H1 (cell line): ENCODE results near the gene AGT. TPM values are rescaled to one million over a fixed set of nuclear protein-coding genes. Genes with fewer than 3 reads are reported as not detected.

Source experiments
- CTCF ChIA-PET: fragments of 300-600 bp; sonication (Branson Sonifier 250); formaldehyde crosslinking; loops from one replicate; lab custom pipeline; 2021; ENCODE audit not compliant: partially characterized antibody; lab: Charles Lee
- POLR2A ChIA-PET: fragments of 300-600 bp; sonication (Branson Sonifier 250); formaldehyde crosslinking; loops from one replicate; lab custom pipeline; 2021; ENCODE audit warnings: inconsistent platforms; ENCODE audit not compliant: partially characterized antibody; lab: Charles Lee
- DNase-seq, 2 experiments: peaks; one replicate each; pipeline versions ENCODE4 v3.0.0 to v3.0.0-alpha.2; 2010 to 2022; ENCODE audit warnings: low spot score in 2 of 2, low read depth in 1 of 2, mixed read lengths in 1 of 2
- FAIRE-seq: peaks from 2 replicates; lab custom pipeline; 2011; peaks lifted over from hg19 to GRCh38; lab: Jason Lieb, UNC
- H2AFZ ChIP-seq: 2 replicates; pipeline ENCODE4 v1.8.1; 2012; ENCODE audit warnings: low read length, inconsistent platforms
- H2AK5ac ChIP-seq: 2 replicates; pipeline ENCODE4 v1.6.1; 2013; ENCODE audit warnings: low read depth, low read length
- H2BK120ac ChIP-seq: replicated peaks from 2 replicates; pipeline ENCODE3; 2013; ENCODE audit warnings: low read depth, low read length, inconsistent platforms
- H2BK12ac ChIP-seq: 2 replicates; pipeline ENCODE4 v1.6.1; 2013; ENCODE audit warnings: low read depth, low read length
- H2BK15ac ChIP-seq: 2 replicates; pipeline ENCODE4 v1.6.1; 2013; ENCODE audit warnings: low read length
- H2BK20ac ChIP-seq: 2 replicates; pipeline ENCODE4 v1.6.1; 2013; ENCODE audit warnings: low read length
- H2BK5ac ChIP-seq: 2 replicates; pipeline ENCODE4 v1.6.1; 2013; ENCODE audit warnings: low read depth, low read length
- H3K14ac ChIP-seq: 2 replicates; pipeline ENCODE4 v1.6.1; 2013; ENCODE audit warnings: inconsistent platforms; ENCODE audit not compliant: insufficient read length
- H3K18ac ChIP-seq: 2 replicates; pipeline ENCODE4 v1.6.1; 2013; ENCODE audit warnings: low read length; ENCODE audit errors: extremely low read depth
- H3K23ac ChIP-seq: 2 replicates; pipeline ENCODE4 v1.6.1; 2013; ENCODE audit warnings: inconsistent platforms; ENCODE audit not compliant: insufficient read length
- H3K23me2 ChIP-seq: 2 replicates; pipeline ENCODE4 v1.6.1; 2013; ENCODE audit warnings: low read depth, low read length
- H3K27ac ChIP-seq: 2 replicates; pipeline ENCODE4 v1.6.1; 2011; ENCODE audit warnings: low read depth, low read length, inconsistent platforms
- H3K27me3 ChIP-seq, 4 experiments: replicated peaks in 1 of 4; 1 replicate in 1 of 4; 2 replicates in 3 of 4; pipeline versions ENCODE4 v1.6.1 to v1.8.1; 2011 to 2013; ENCODE audit warnings: low read length in 3 of 4, mild to moderate bottlenecking in 3 of 4, inconsistent platforms in 2 of 4, mixed read lengths in 2 of 4, moderate library complexity in 1 of 4; ENCODE audit not compliant: control insufficient read depth in 3 of 4, insufficient read depth in 3 of 4; ENCODE audit errors: extremely low read depth in 1 of 4
- H3K36me3 ChIP-seq, 4 experiments: 2 replicates each; pipeline versions ENCODE4 v1.6.1 to v1.8.1; 2011 to 2013; ENCODE audit warnings: mild to moderate bottlenecking in 4 of 4, low read length in 3 of 4, moderate library complexity in 2 of 4, control low read depth in 1 of 4, inconsistent platforms in 1 of 4; ENCODE audit not compliant: insufficient read depth in 4 of 4, control insufficient read depth in 2 of 4
- H3K4ac ChIP-seq: replicated peaks from 2 replicates; pipeline ENCODE3; 2013; ENCODE audit warnings: low read length, low read depth, mixed read lengths, inconsistent platforms; ENCODE audit not compliant: insufficient read length
- H3K4me1 ChIP-seq, 4 experiments: replicated peaks in 1 of 4; 1 replicate in 1 of 4; 2 replicates in 3 of 4; pipeline versions ENCODE4 v1.6.1 to v1.8.1; 2011 to 2013; ENCODE audit warnings: low read length in 3 of 4, inconsistent platforms in 2 of 4, mixed read lengths in 1 of 4; ENCODE audit not compliant: insufficient read depth in 4 of 4, control insufficient read depth in 3 of 4
- H3K4me2 ChIP-seq, 2 experiments: 2 replicates each; pipeline versions ENCODE4 v1.6.1 to v1.8.1; 2011 to 2013; ENCODE audit warnings: low read depth in 2 of 2, low read length in 2 of 2, control low read depth in 1 of 2, inconsistent platforms in 1 of 2, mild to moderate bottlenecking in 1 of 2; ENCODE audit not compliant: insufficient read depth in 1 of 2
- H3K4me3 ChIP-seq, 4 experiments: fragments of 200-600, 300-600 bp in 1 of 4; sonication (generic), shearing (Covaris generic), sonication (Bioruptor Twin) in 1 of 4; 2 replicates each; pipeline versions ENCODE4 v1.5.1 to v1.8.1; 2011 to 2016; ENCODE audit warnings: low read length in 4 of 4, low read depth in 3 of 4, control low read depth in 2 of 4, inconsistent platforms in 2 of 4, mild to moderate bottlenecking in 2 of 4, mixed read lengths in 1 of 4, moderate library complexity in 1 of 4; ENCODE audit not compliant: insufficient read depth in 2 of 4; ENCODE audit errors: extremely low read depth in 1 of 4
- H3K56ac ChIP-seq: replicated peaks from 2 replicates; pipeline ENCODE3; 2013; ENCODE audit warnings: low read depth, mild to moderate bottlenecking, mixed read lengths, low read length, inconsistent platforms; ENCODE audit not compliant: insufficient read length
- H3K79me1 ChIP-seq: 2 replicates; pipeline ENCODE4 v1.6.1; 2013; ENCODE audit warnings: low read depth, low read length, control low read depth
- H3K79me2 ChIP-seq, 2 experiments: 2 replicates each; pipeline versions ENCODE4 v1.6.1 to v1.8.1; 2012 to 2013; ENCODE audit warnings: low read length in 2 of 2, mild to moderate bottlenecking in 2 of 2, inconsistent platforms in 1 of 2; ENCODE audit not compliant: insufficient read depth in 2 of 2, control insufficient read depth in 1 of 2
- H3K9ac ChIP-seq, 4 experiments: replicated peaks in 1 of 4; 1 replicate in 1 of 4; 2 replicates in 3 of 4; pipeline versions ENCODE4 v1.6.1 to v1.8.1; 2011 to 2013; ENCODE audit warnings: low read depth in 3 of 4, low read length in 3 of 4, control low read depth in 2 of 4, mild to moderate bottlenecking in 2 of 4, moderate library complexity in 2 of 4, inconsistent platforms in 1 of 4; ENCODE audit errors: extremely low read depth in 1 of 4
- H3K9me3 ChIP-seq, 2 experiments: 2 replicates each; pipeline versions ENCODE4 v1.6.1 to v1.8.1; 2012 to 2013; ENCODE audit warnings: mild to moderate bottlenecking in 2 of 2, moderate library complexity in 2 of 2, control low read depth in 1 of 2, inconsistent platforms in 1 of 2, low read depth in 1 of 2, low read length in 1 of 2, mixed read lengths in 1 of 2; ENCODE audit not compliant: insufficient read depth in 2 of 2
- H4K20me1 ChIP-seq, 2 experiments: replicated peaks in 1 of 2; 2 replicates each; pipeline versions ENCODE3 to v1.8.1; 2011 to 2013; ENCODE audit warnings: inconsistent platforms in 2 of 2, low read length in 2 of 2, mild to moderate bottlenecking in 1 of 2; ENCODE audit not compliant: insufficient read depth in 2 of 2, control insufficient read depth in 1 of 2
- H4K5ac ChIP-seq: 2 replicates; pipeline ENCODE4 v1.6.1; 2013; ENCODE audit warnings: low read length, low read depth, mixed read lengths, inconsistent platforms; ENCODE audit not compliant: insufficient read length
- H4K8ac ChIP-seq: 2 replicates; pipeline ENCODE4 v1.8.0; 2013; ENCODE audit warnings: mild to moderate bottlenecking, moderate library complexity, low read length, inconsistent platforms; ENCODE audit not compliant: insufficient read depth; ENCODE audit errors: extremely low read depth
- H4K91ac ChIP-seq: replicated peaks from 2 replicates; pipeline ENCODE3; 2013; ENCODE audit warnings: low read length, mixed read lengths, inconsistent platforms; ENCODE audit not compliant: insufficient read length
- BCL11A ChIP-seq, 2 experiments: IDR thresholded peaks; one replicate each; pipeline ENCODE4 v1.6.1; 2011; ENCODE audit warnings: low read depth in 2 of 2, low read length in 2 of 2, mild to moderate bottlenecking in 2 of 2
- CBX5 ChIP-seq: fragments of 300-800, 300-1000 bp; sonication (generic); IDR thresholded peaks from 2 replicates; pipeline ENCODE4 v1.7.1; 2016; ENCODE audit warnings: antibody characterized with exemption, low read length, low read depth
- CHD2 ChIP-seq: IDR thresholded peaks from 2 replicates; pipeline ENCODE4 v1.6.1; 2012; ENCODE audit warnings: low read length, improper control_type of control experiment
- FOSL1 ChIP-seq: IDR thresholded peaks from 2 replicates; pipeline ENCODE4 v1.6.1; 2011; ENCODE audit warnings: mild to moderate bottlenecking, low read depth, low read length, moderate library complexity; ENCODE audit not compliant: insufficient read depth
- MAFK ChIP-seq: IDR thresholded peaks from 2 replicates; pipeline ENCODE4 v1.6.1; 2012; ENCODE audit warnings: low read depth, mild to moderate bottlenecking, improper control_type of control experiment, low read length
- PHF8 ChIP-seq: fragments of 200-600 bp; sonication (generic); conservative IDR thresholded peaks from 2 replicates; pipeline ENCODE4 v1.7.1; 2012; ENCODE audit warnings: low read depth, mild to moderate bottlenecking, inconsistent platforms, low read length, moderate library complexity
- POLR2A ChIP-seq, 2 experiments: IDR thresholded peaks; 1 replicate in 1 of 2; 2 replicates in 1 of 2; pipeline ENCODE4 v1.6.1; 2011; ENCODE audit warnings: low read depth in 2 of 2, low read length in 2 of 2, mild to moderate bottlenecking in 2 of 2; ENCODE audit errors: control extremely low read depth in 1 of 2
- SUZ12 ChIP-seq: fragments of 200-600 bp; sonication (generic); IDR thresholded peaks from 2 replicates; pipeline ENCODE4 v1.6.1; 2012; ENCODE audit warnings: mild to moderate bottlenecking, inconsistent platforms, low read length, moderate library complexity, mixed read lengths
- TBP ChIP-seq: IDR thresholded peaks from 2 replicates; pipeline ENCODE4 v1.6.1; 2011; ENCODE audit warnings: low read depth, low read length, improper control_type of control experiment
- WGBS, 2 experiments: shearing (Covaris generic) in 1 of 2; methylation state at CpG; one replicate each; pipeline versions ENCODE4 v1.1.6 to v1.1.7; 2013 to 2015; ENCODE audit warnings: low lambda C conversion rate in 2 of 2, mixed read lengths in 2 of 2, inconsistent platforms in 1 of 2, low coverage in 1 of 2, missing lambda C conversion rate in 1 of 2; ENCODE audit not compliant: insufficient replicate concordance in 2 of 2, insufficient coverage in 1 of 2, insufficient read length in 1 of 2; ENCODE audit errors: extremely low coverage in 1 of 2, missing lambda C conversion rate in 1 of 2; 5-methylcytosine and 5-hydroxymethylcytosine counted together
- polyA plus RNA-seq, 7 experiments: library from polyadenylated mRNA; depleted of rRNA in 3 of 7; stranded (reverse) in 5 of 7; unstranded in 2 of 7; fragments of >200 nt in 5 of 7; fragments of 200-250 nt in 2 of 7; gene quantifications; 1 replicate in 5 of 7; 2 replicates in 1 of 7; 4 replicates in 1 of 7; pipeline versions ENCODE4 v1.2.1 to v1.2.3, GENCODE V29; 2011 to 2013; ENCODE audit warnings: missing spikeins in 2 of 7, mixed read lengths in 2 of 7
- total RNA-seq: library from RNA; stranded (reverse); fragmentation: NEBNext Ultra II Directional; extraction: Animal tissue kit (Norgen Biotek cat#: 25700); gene quantifications from 2 replicates; pipeline ENCODE4 v1.2.1, GENCODE V29; 2021

Gene AGT
- total and polyA plus RNA-seq, 2 of the 8 experiments (the other 6 are each of a cell fraction or from before 2014, with no cell fraction given): 0.20 TPM; not detected in 1

DNA sequence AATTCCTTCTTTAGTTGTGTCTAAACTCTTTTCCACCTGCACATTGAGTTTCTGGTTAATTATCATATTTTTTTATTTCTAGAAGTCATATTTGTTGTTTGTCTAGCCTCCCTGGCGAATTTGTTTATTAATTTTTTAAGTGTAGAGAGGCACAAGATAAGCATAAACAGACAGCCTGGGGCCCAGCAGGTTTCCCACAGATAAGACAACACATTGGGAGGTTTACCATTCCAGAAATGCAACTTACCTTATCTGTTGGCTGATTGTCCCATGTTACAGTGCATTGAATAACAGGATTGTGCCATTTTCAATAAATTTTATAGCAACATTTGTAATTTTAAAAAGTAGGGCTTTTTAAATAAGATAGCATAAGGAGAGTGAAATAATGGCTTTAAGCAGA, 36.7 kb downstream of the AGT start:
- Histone ChIP-seq H3K23ac (no peak overlapping the region), H3K36me3 (peaks cover 3 to 54% (median 43%) of the 10 kb centered on the region in 4 experiments; a peak in 7 of 8 replicates), H2AK5ac (no peak overlapping the region), H3K23me2 (no peaks in the 10 kb centered on the region), H4K8ac (no peak overlapping the region), H4K91ac (no peak overlapping the region), H3K4me1 (no peaks in the 10 kb centered on the region), H4K20me1 (peaks cover 0 to 2% of the 10 kb centered on the region in 2 experiments), H4K5ac (no peak overlapping the region), H3K27me3 (no peaks in the 10 kb centered on the region), H3K14ac (no peak overlapping the region), H3K9me3 (no peaks in the 10 kb centered on the region), H3K4me3 (no peak overlapping the region), H3K79me2 (no peaks in the 10 kb centered on the region), H2BK15ac (no peak overlapping the region), H2BK12ac (no peak overlapping the region), H3K4me2 (no peak overlapping the region), H3K4ac (no peak overlapping the region), H3K56ac (no peak overlapping the region), H2BK5ac (no peak overlapping the region), H3K79me1 (no peaks in the 10 kb centered on the region; the same call in 1 of the 2 replicates), H2BK20ac (no peak overlapping the region), H3K27ac (no peak overlapping the region), H3K9ac (no peak overlapping the region), H3K18ac (no peak overlapping the region), H2AFZ (no peak overlapping the region), H2BK120ac (no peak overlapping the region)
- WGBS, 2 experiments: 90% methylated on average over 1 of the region's 1 CpG; no CpG with 5 or more reads in 1 of the 2 experiments
- FAIRE-seq (no peak), DNase-seq (no peak)
- CTCF ChIA-PET: no interaction called here
- POLR2A ChIA-PET: no interaction called here
- no peak for TF ChIP-seq SUZ12
- no peak for TF ChIP-seq PHF8
- TF ChIP-seq CHD2: no peak
- no peak for TF ChIP-seq CBX5
- TF ChIP-seq TBP: no peak
- no peak for TF ChIP-seq MAFK
- no peak for TF ChIP-seq FOSL1
- TF ChIP-seq POLR2A (IDR thresholded peaks at IDR 0.05; ENCODE audit: control extremely low read depth in 1 of 2, low read depth in 2 of 2, low read length in 2 of 2): no peak
- TF ChIP-seq BCL11A (IDR thresholded peaks at IDR 0.05; ENCODE audit: low read depth in 2 of 2, low read length in 2 of 2): no peak
